Bone marrow (tissue), 2 donors: Measurements from ENCODE around the gene DUSP1.

Experiments used
- DNase-seq, 2 donors: peaks; one replicate each; lab custom pipeline; 2025; lab: John Stamatoyannopoulos, UW

Gene DUSP1

GRCh38 chr5:172724242-172725183 lies 46.5 kb downstream of the DUSP1 start:
- no peak for DNase-seq

- no peak for DNase-seq
Measured at GRCh38 chr5:172723508-172723907, 47.5 kb downstream of the DUSP1 start.

- DNase-seq: no peak
Measured at GRCh38 chr5:172722327-172722815, 48.6 kb downstream of the DUSP1 start.

- no peak for DNase-seq
Measured at GRCh38 chr5:172721455-172722326, 49.3 kb downstream of the DUSP1 start.

GRCh38 chr5:172720655-172721054 lies 50.3 kb downstream of the DUSP1 start:
- DNase-seq: no peak

GRCh38 chr5:172719211-172719610 lies 51.8 kb downstream of the DUSP1 start:
- no peak for DNase-seq

GRCh38 chr5:172718527-172719114 lies 52.4 kb downstream of the DUSP1 start:
- DNase-seq: no peak
